AG09309 (cell line): ENCODE measurements around the gene ZBTB40.
A peak's percentile ranks its signal among the peaks of the same experiment; 100 is the strongest.

ENCODE experiments used
- DNase-seq: peaks from one replicate; pipeline ENCODE4 v3.0.0-alpha.2; 2010; ENCODE audit warnings: low read depth
- H3K4me3 ChIP-seq: 2 replicates; pipeline ENCODE4 v1.5.1; 2011; ENCODE audit warnings: mild to moderate bottlenecking, low read depth, low read length, moderate library complexity; ENCODE audit not compliant: control insufficient read depth
- TF ChIP-seq, protein P1 (sequence below): IDR thresholded peaks from 2 replicates; pipeline ENCODE4 v1.5.1; 2011; ENCODE audit warnings: mild to moderate bottlenecking, low read depth, low read length, inconsistent platforms; ENCODE audit not compliant: insufficient read depth, control insufficient read depth; ENCODE audit errors: missing control alignments

The ZBTB40 gene

DNA sequence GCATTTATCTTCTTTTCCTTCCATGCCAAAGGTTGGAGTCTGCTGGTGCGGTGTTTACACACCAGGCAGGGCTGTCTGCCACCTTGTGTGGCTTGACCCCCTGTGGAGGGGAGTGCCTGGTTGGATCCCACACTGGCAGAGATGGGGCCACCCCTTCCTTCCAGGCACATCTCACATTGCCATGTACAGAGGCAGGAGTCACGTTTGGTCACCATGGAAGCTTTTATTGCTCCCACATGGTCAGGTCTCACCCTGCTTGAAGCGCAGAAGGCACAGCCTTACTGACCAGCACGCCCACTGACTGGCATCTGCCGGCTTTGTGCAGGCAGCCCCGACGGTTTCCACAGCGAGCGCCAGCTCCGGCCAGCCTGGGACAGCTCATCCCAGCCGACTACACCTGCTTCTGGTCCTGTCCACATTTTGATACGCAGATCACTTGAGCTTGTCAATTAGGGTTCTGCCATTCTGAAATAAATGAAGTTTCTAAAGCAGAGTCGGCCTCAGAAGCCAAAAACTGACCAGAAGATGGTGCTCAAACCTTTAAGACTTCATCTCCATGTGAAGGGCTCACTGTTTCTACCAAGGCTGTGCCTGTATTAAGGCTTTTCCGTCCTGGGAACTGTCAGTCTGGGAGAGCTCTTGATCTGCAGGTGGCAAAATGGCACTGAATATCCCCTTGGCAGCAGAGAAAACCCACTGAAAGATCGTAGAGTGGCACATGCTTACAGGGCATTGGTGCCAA lies 76.1 kb downstream of the ZBTB40 start:
- no peak overlapping the region for H3K4me3 ChIP-seq
- DNase-seq = no peak

DNA sequence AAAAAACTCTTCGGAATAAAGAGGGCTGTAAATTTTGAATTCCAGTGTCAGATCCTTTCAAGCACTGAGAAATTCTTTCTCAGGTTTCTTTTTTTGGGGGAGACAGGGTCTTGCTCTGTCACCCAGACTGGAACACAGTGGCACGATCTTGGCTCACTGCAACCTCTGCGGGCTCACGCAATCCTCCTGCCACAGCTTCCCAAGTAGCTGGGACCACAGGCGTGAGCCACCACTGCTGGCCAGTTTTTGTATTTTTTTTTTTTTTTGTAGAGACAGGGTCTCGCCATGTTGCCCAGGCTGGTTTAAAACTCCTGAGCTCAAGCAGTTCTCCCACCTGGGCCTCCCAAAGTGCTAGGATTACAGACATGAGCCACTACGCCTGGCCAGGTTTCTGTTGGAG lies 76.8 kb downstream of the ZBTB40 start:
- no peak overlapping the region for H3K4me3 ChIP-seq
- DNase-seq = no peak
- TF ChIP-seq, protein P1, sequence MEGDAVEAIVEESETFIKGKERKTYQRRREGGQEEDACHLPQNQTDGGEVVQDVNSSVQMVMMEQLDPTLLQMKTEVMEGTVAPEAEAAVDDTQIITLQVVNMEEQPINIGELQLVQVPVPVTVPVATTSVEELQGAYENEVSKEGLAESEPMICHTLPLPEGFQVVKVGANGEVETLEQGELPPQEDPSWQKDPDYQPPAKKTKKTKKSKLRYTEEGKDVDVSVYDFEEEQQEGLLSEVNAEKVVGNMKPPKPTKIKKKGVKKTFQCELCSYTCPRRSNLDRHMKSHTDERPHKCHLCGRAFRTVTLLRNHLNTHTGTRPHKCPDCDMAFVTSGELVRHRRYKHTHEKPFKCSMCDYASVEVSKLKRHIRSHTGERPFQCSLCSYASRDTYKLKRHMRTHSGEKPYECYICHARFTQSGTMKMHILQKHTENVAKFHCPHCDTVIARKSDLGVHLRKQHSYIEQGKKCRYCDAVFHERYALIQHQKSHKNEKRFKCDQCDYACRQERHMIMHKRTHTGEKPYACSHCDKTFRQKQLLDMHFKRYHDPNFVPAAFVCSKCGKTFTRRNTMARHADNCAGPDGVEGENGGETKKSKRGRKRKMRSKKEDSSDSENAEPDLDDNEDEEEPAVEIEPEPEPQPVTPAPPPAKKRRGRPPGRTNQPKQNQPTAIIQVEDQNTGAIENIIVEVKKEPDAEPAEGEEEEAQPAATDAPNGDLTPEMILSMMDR = no peak

More for the DNA sequence above, 76.1 kb downstream of the ZBTB40 start:
- TF ChIP-seq, protein P1 = peak; percentile 14

- TF ChIP-seq, protein P1 = no peak
- DNase-seq = no peak
- no peak overlapping the region for H3K4me3 ChIP-seq
Measured at GRCh38 chr1:22529901-22530621, 78.4 kb downstream of the ZBTB40 start.

GRCh38 chr1:22530715-22531114 lies 79.1 kb downstream of the ZBTB40 start:
- no peak overlapping the region for H3K4me3 ChIP-seq
- TF ChIP-seq, protein P1 = no peak
- DNase-seq = no peak

DNA sequence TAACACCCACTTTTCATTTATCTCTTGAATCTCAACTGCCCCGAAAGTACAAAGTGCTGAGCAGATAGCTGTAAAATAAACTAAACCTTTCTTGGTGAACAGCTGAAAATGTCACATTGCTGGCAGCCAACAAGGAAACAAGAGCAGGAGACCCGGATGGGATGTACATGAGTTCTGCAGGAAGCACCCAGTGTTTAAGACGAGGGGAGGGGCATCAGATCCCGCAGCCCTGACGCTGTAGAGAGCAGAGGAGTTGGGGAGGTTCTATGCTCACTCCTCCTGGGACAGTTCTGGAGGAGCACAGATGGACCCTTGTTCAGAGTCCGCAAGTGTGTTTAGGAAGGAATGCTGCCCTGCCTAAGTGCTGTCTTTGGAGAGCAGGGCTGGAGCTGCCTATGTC lies 79.6 kb downstream of the ZBTB40 start:
- DNase-seq = no peak
- no peak overlapping the region for H3K4me3 ChIP-seq
- TF ChIP-seq, protein P1 = no peak

DNA sequence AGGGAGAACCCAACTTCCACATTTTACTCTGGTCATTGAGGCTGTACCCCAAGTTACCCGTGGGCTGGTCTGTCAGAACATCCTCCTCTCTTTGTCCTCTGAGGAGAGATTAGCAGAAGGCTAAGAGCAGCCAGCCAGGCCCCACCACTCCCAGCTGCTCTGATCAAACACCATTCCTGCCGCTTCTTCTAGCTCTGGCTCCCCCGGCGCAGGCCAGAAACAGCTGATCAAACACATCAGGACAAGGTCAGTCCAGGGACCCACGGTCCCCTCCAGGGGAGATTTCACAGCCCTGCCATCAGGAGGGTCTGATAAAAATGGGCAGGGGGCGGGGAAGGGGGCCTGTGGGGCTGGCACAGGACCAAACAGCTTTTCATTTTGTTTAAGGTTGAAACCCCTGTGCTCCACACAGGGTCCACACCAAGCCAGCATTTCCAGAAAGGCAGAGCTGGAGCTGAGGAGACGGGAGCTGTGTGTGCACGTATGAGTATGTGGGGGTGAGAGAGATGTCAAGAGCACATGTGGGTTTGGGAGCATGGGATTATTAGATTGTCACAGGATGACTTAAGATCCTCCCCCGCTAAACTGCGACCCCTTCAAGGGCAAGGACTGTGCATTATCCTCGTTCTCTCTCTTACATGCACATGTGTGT lies 81.7 kb downstream of the ZBTB40 start:
- no peak overlapping the region for H3K4me3 ChIP-seq
- TF ChIP-seq, protein P1 = no peak
- DNase-seq = no peak
